Cerebellar cortex (tissue), 1 donor: Measurements from ENCODE around the gene DNMT3L.

Experiments used
- DNase-seq: peaks from one replicate; pipeline ENCODE4 v3.0.0-alpha.2; 2015; ENCODE audit warnings: low spot score

The DNMT3L gene

GRCh38 chr21:44261675-44262295 lies at the start of gene DNMT3L:
Gene DNMT3L (minus strand): TSS chr21:44261897. CDS start chr21:44261259, 638 bp downstream.
- no peak for DNase-seq

DNA sequence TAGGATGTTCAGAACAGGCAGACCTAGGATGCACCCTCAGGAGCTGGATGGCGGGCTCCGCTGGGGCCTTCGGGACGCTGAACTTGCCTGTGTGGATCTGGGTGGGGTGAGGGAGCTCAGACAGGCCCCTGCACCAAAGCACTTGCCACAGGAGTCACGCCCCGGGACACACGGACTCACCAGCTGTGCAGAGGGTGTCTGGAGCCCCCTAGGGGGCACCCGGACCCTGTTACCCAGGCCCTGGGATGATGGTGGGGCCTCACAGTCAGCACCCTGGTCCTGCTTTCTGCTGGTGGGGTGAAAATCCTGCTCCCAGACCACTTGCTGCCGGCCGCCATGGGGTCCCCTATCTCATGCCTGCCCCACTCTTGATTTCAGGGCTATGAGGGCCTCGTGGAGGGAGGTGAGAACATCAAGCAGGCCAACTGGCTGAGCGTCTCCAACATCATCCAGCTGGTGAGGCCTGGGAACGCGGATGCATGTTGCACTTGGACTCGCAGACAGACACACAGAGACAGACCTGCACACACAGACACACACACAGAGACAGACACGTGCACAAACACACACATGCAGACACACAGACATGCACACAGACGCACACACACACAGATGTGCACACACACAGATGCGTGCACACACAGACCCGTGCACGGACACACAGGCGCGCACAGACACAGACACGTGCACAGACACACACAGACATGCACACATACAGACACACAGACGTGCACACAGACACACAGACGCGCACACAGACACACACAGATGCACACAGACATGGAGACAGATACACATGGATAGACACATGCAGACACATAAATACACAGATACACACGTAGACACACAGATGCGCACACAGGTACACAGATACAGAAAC lies 49.2 kb upstream of the DNMT3L start:
- DNase-seq = no peak

DNA sequence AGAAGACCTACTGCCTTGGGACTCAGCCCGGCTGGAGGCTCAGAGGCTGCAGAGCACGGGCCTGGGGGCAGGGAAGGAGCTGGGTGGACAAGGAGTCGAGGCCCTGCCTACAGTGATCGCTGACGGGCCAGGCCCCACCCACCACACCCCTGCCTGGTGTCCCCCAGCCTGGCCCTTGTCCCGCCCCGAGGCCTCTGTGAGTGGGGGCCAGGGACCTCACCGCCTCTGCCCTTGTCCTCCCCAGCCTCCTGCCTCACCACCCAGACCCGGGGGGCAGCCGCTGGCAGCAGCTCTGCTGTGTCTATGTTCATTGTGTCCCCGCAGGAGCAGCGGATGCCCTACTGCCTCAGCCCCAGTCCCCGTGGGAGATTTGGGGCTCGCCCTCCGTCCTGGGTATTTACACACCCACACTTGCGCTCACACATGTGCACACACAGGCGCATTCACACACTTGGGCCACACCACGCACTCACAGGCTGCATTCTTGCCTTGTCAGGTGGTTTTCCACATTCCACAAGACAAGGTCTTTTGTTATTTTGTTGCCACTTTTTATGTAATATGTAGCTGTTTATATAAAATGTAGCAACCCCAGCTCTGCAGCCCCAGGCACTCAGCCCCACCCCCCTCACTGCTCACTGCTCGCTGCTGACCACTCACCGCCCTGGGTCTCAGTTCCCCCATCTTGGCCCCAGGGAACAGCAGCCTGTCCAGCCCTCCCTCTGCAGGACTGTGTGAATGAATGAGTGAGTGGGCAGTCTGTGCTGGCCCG lies 45.4 kb upstream of the DNMT3L start:
- no peak for DNase-seq

DNA sequence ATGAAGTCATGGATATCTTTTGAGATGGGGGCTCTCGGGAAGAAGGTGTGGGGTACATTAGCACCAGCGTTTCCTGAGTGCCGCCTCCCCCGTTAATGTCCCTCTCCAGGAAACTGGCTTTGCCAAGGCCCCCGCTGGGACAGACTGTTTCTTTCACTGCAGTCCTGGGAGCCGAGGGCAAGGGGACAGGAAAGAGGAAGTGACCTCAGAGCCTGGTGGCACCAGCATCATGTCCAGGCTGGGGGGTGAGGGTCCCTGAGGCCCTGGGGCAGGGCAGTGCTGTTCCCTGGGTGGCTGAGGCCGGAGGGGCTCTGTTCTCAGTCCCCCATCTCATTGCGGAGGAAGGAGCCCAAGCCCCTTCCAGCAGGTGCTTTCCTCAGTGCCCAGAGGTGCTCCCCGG lies 44.0 kb upstream of the DNMT3L start:
- no peak for DNase-seq

DNA sequence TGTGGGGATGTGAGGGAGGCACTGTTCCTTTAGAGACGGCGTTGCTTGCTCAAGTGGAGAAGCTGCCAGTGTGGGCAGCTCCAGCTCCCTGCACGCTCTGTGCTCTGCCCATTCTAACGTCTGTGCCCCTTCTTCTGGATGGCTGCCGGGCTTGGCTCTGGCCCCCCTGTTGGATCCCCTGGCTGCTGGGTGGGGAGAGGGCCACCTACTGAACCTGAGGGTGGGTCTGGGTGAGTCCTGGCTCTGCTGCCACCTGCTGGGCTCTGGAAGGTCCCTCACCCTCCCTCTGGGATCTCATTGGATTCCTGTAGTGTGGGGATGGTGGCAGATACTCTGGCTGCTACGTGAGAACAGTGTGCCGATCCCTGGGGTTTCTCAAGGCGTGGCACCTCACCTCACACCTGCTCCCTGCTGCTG lies 43.2 kb upstream of the DNMT3L start:
- peak; percentile 42 for DNase-seq

DNA sequence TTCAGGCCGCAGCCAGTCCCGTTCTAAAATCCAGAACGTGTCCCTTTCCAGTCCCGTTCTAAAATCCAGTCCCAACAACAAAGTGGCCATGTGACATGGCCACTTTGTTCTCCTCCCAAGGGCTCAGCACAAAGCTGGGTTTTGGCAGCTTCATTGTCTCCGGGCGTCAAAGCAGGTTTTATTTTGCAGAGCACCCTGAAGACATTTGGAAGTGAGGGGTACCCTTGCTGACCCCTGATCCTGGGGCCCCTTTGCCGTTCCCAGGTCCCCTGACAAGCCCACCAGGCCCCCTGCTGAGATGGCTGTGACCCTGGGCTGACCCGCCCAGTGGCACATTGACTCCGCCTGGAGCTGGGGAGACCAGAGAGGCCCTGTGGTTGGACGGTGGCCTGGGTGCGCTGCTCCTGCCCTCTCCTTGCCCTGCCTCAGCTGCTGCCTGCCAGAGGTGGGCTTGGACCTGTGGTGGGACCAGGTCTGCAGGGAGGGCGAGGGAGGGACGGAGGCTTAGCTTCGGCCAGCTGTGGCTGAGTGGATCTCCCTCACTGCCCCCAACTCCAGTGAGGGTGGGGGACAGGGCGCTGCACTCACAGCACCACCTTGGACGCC lies 42.4 kb upstream of the DNMT3L start:
- DNase-seq = no peak

DNA sequence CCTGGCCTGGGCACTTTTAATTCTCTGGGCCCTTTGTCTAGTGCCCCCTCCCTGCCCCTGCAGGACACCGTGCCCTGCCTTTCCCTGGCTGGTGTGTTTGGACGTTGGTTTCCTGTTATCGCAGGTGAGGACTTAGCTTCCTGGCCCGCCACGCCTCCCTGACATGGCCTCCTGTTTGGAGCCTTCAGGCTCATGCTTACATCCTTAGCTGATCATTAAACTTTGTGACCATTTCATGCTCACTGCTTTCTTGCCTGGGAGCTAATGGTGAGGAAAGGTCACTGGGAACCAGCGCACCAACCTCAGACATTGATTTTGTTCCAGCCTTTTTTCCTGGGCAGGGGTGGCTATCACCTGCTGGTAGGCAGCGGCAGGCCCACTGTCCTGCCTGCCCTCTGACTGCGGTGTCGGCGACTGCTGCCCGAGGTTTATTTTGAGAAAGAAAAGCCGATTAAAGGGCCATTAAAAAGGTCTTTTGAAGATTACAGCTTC lies 41.8 kb upstream of the DNMT3L start:
- DNase-seq = no peak

DNA sequence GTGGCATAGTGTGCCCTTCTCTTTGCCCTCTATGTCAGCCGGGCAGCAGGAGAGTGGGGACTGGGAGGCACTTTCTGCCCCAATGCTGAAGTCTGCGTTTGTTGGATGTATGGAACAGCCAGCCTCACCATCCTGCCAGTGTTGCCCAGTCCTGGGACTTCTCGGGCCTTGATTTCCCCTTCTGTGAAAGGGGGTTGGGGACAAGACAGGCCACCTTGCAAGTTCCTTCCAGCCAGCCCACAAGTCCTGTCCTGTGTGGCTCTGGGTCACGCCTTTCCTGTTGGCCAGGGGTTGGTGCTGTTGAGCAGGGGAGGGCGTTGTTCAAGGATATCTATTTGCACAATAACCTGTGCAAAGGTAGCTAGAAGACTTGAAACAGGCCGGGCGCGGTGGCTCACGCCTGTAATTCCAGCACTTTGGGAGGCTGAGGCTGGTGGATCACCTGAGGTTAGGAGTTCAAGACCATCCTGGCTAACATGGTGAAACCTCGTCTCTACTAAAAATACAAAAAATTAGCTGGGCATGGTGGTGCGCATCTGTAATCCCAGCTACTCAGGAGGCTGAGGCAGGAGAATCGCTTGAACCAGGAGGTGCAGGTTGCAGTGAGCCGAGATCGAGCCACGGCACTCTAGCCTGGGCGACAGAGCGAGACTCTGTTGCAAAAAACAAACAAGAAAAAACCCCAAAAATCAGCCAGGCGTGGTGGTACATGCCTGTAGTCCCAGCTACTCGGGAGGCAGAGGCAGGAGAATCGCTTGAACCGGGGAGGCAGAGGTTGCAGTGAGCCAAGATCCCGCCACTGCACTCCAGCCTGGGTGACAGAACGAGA lies 41.1 kb upstream of the DNMT3L start:
- peak; percentile 49 for DNase-seq

DNA sequence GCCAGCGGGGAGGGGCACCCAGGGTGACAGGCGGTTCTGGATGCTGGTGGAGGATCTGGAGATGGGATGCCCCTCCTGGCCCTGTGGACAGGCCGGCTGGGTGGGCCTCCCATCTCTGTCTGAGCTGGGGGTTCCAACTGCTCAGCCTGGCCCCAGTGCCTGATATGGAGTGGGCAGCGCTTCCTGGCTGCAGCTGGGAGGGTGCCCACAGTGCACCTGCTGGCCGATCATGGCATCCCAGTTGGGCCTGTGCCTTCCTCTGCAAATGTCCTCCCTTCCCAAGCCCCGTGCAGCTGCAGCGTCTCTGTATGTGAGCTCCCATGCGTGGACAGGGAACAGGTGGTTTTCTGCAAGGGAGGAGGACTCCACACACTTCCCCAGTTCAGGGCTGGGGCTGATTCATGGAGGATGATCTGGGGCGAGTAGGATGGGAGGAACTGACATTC lies 40.3 kb upstream of the DNMT3L start:
- no peak for DNase-seq

GRCh38 chr21:44301141-44301540 lies 39.4 kb upstream of the DNMT3L start:
- no peak for DNase-seq

GRCh38 chr21:44300262-44300959 lies 38.7 kb upstream of the DNMT3L start:
- peak; percentile 16 for DNase-seq

DNA sequence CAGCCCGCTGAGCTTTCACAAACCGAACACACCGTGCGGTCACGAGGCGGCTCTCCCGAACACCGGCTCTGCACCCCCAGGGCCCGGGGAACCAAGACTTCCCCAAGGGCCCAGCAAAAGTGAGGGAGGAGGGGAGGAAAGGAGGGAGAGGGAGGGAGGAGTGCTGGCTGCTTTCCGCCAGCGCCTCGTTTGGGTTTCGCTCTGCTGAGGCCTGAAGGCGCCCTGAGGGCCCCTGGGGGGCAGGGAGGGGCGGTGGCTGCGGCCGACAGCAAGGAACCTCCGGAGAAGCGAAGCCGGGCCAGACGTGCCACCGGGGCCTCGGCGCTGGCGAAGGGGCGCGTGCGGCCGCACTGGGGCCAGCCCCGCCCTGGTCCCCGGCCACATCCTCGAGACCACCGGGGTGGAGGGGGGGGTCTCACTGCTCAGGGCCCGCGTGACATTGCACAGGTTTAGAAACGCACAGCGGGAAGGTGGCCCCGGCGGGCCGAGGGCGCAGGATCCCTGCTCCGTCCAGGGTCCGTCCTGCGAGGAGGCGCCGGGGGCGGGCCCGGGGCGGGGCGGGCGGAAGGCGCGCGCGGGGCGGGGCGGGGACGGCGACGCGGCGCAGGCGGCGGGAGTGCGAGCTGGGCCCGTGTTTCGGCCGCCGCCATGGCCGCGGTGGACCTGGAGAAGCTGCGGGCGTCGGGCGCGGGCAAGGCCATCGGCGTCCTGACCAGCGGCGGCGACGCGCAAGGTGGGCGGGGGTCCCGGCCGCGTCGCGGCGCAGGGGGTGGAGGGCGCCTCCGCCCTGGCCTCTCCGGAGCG lies 38.0 kb upstream of the DNMT3L start, which contains the start of gene PFKL:
PFKL (plus strand) TSS at position 596 of the 804 bp plus-strand sequence; CDS start at position 649, 53 bp downstream.
- DNase-seq = peak; percentile 42

DNA sequence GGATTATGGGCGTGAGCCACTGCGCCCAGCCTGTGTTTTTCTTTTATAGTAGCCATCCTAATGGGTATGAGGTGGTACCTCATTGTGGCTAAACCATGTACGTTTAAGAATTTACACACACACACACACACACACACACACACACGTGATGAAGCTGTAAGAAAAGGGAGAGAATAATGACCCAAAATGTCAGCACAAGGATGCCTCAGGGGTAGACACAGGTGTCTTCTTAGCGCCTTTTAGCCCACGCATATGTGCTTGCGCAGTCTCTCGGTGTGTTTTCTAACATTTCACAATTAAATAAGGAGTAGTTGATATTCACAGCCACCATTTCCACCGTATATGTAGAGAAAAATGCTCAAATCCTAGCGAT lies 37.4 kb upstream of the DNMT3L start:
- DNase-seq = no peak

DNA sequence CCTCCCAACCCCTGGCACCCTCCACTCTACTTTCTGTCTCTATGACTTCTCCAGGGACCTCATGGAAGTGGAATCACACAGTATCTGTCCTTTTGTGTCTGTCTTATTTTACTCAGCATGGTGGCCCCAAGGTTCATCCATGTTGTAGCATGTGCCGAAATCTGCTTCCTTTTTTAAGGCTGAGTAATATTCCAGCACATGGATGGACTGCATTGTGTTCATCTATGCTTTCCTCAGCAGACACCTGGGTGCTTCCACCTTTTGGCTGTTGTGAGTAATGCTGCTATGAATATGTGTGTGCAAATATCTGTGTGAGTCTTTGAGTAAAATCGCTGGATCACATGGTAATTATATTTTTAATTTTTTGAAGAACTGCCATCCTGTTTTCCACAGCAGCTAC lies 36.6 kb upstream of the DNMT3L start:
- peak; percentile 5 for DNase-seq

- DNase-seq = peak; percentile 88
These were observed 36.0 kb upstream of the DNMT3L start for GRCh38 chr21:44297525-44298290.

GRCh38 chr21:44296916-44297315 lies 35.2 kb upstream of the DNMT3L start:
- no peak for DNase-seq

DNA sequence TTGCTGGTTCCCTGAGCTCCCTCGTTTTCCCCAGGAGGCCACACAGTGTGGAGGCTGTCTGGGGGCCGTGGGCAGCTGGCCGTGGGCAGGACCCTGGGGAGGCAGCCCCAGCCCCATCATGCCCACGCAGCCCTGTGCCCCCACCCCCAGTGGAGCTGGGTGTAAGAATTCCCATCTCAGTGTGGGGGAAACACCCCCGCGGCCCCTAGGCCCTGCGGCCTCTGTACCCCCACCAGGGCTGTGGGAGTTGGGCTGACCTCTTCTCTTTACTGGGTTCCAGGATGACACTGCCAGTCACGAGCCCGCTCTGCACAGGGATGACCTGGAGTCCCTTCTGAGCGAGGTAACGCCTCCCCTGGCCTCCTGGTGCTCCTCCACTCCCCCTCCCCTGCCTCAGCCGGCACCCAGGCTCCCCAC lies 34.4 kb upstream of the DNMT3L start:
- DNase-seq = no peak

- no peak for DNase-seq
These were observed 33.9 kb upstream of the DNMT3L start for GRCh38 chr21:44295646-44296045.

- DNase-seq = no peak
These were observed 33.5 kb upstream of the DNMT3L start for GRCh38 chr21:44295163-44295573.
